ENCODE results near the gene DUOX1. TPM values are rescaled to one million over a fixed set of nuclear protein-coding genes. Genes with fewer than 3 reads are reported as not detected.

The DUOX1 gene
- total RNA-seq, 1 experiment from 2014 or later = 19.6 TPM

DNA sequence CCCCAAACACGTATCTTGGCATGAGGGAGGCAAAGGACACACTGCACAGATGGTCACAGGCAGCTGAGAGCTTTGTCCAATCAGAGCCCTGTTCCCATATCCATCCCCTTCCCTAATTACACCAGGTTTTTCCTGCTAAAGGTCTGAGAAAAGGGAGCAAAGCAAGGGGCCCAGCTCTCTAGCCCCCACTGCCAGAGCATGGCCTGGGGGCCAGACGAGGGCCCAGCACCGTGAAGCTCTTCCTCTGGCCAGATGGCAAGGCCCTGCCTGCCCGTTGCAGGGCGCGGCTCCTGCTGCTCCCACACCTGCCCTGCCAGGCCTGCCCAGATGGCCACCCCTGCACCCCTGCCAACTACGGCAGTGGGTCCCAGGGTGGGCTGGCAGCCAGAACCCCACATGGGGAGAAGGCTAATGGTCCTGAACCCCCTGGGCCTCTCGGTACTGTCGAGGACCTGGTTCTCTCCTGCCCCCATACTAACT, 54.8 kb downstream of the DUOX1 start:
- RAD21 ChIA-PET (ENCODE audit: low non-redundant PET in 1 of 2, low total read pairs in 2 of 2, uncharacterized antibody in 2 of 2, unreplicated experiment in 2 of 2) = no interaction called here
- CTCF ChIA-PET = interaction anchor here (0.9 to 2.0 kb wide), 2 partner anchors 17 to 22 kb away, joined by 3 to 6 read pairs; no protein-coding TSS in a partner anchor
- DNase-seq (ENCODE audit: low read depth, low spot score) = no peak
- BruUV-seq (replicated peaks) = no TSS peak
- no peaks in the 10 kb centered on the region for H3K9me3 ChIP-seq (ENCODE audit: control insufficient read depth in 1 of 2, insufficient read depth in 1 of 2, low read depth in 1 of 2, low read length in 2 of 2)
- peaks cover 9 to 36% of the 10 kb centered on the region in 2 experiments for H3K4me1 ChIP-seq (ENCODE audit: control insufficient read depth in 1 of 2, insufficient read depth in 2 of 2, low read length in 2 of 2)
- no peak overlapping the region for H3K4me3 ChIP-seq (replicated peaks in 1 of 2; ENCODE audit: low read depth in 1 of 2, low read length in 2 of 2)
- H4K20me1 ChIP-seq (ENCODE audit: insufficient read depth) = no peaks in the 10 kb centered on the region
- no peak overlapping the region for H2AFZ ChIP-seq (ENCODE audit: low read depth, low read length, poor library complexity, severe bottlenecking)
- H3K4me2 ChIP-seq (ENCODE audit: low read length) = no peak overlapping the region
- no peaks in the 10 kb centered on the region for H3K9me2 ChIP-seq (ENCODE audit: insufficient read depth)
- no peak for ATAC-seq
- POLR2A ChIA-PET = no interaction called here
- no peaks in the 10 kb centered on the region for H3K36me3 ChIP-seq (ENCODE audit: control insufficient read depth in 1 of 2, insufficient read depth in 2 of 2, low read length in 2 of 2)
- H3K27ac ChIP-seq (ENCODE audit: low read depth, low read length) = no peak overlapping the region
- H3K27me3 ChIP-seq (ENCODE audit: insufficient read depth, low read length) = no peaks in the 10 kb centered on the region
- no peak overlapping the region for H3K9ac ChIP-seq (ENCODE audit: low read length)
- TF ChIP-seq CBX3 (IDR thresholded peaks at IDR 0.05; ENCODE audit: low read depth) = no peak
- no peak for TF ChIP-seq ZNF274 (IDR thresholded peaks at IDR 0.05; ENCODE audit: low read depth, low read length)
- TF ChIP-seq EGR1 (IDR thresholded peaks at IDR 0.05; ENCODE audit: low read depth) = no peak
- no peak for TF ChIP-seq JUND (IDR thresholded peaks at IDR 0.05)
- no peak for TF ChIP-seq EZH2 (IDR thresholded peaks at IDR 0.05)
- TF ChIP-seq REST (IDR thresholded peaks at IDR 0.05; ENCODE audit: low read depth) = no peak
- TF ChIP-seq MAX (IDR thresholded peaks at IDR 0.05) = no peak
- no peak for TF ChIP-seq YY1 (IDR thresholded peaks at IDR 0.05; ENCODE audit: extremely low read depth, insufficient replicate concordance, low read depth, low read length)
- no peak for TF ChIP-seq SIN3A (IDR thresholded peaks at IDR 0.05; ENCODE audit: low read depth)
- TF ChIP-seq, protein P1, sequence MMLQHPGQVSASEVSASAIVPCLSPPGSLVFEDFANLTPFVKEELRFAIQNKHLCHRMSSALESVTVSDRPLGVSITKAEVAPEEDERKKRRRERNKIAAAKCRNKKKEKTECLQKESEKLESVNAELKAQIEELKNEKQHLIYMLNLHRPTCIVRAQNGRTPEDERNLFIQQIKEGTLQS (IDR thresholded peaks at IDR 0.05) = no peak
- no peak for TF ChIP-seq FOSL1 (IDR thresholded peaks at IDR 0.05; ENCODE audit: low read depth)
- TF ChIP-seq SP1 (IDR thresholded peaks at IDR 0.05; ENCODE audit: low read depth) = no peak
- TF ChIP-seq SRF (IDR thresholded peaks at IDR 0.05; ENCODE audit: low read depth) = no peak
- TF ChIP-seq ELF1 (IDR thresholded peaks at IDR 0.05; ENCODE audit: borderline replicate concordance, low read depth) = no peak
- H3K79me2 ChIP-seq (ENCODE audit: insufficient read depth, low read length) = no peaks in the 10 kb centered on the region
- intact Hi-C loops (cut with micrococcal nuclease) = no loop called here

All from HCT116 (cell line).